Peyer's patch (tissue), 4 donors: ENCODE results near the gene TM4SF4. TPM values are rescaled to one million over a fixed set of nuclear protein-coding genes. Genes with fewer than 3 reads are reported as not detected.

Experiments
- DNase-seq, 3 donors: peaks; one replicate each; pipeline ENCODE4 v3.0.0-alpha.2; 2017 to 2019
- H3K27ac ChIP-seq, 4 donors: fragments of 200-600 bp; sonication (generic); one replicate each; pipeline ENCODE4 v1.5.1; 2016 to 2019
- H3K27me3 ChIP-seq, 2 donors: fragments of 200-600 bp; sonication (generic); one replicate each; pipeline ENCODE4 v1.5.1; 2019
- H3K36me3 ChIP-seq, 3 donors: fragments of 200-600 bp; sonication (generic); one replicate each; pipeline ENCODE4 v1.5.1; 2016 to 2019
- H3K4me1 ChIP-seq, 4 donors: fragments of 200-600 bp; sonication (generic); one replicate each; pipeline ENCODE4 v1.5.1; 2016 to 2019
- H3K4me3 ChIP-seq, 4 donors: fragments of 200-600 bp; sonication (generic); 1 replicate in 3 of 4; 2 replicates in 1 of 4; pipeline ENCODE4 v1.5.1; 2016 to 2019; ENCODE audit warnings: mild to moderate bottlenecking in 1 of 4
- H3K9me3 ChIP-seq, 4 donors: fragments of 200-600 bp; sonication (generic); one replicate each; pipeline ENCODE4 v1.5.1; 2016 to 2019; ENCODE audit warnings: mild to moderate bottlenecking in 1 of 4
- CTCF ChIP-seq, 6 experiments: fragments of 450-650 bp in 4 of 6; fragments of 200-600 bp in 2 of 6; sonication (generic) in 1 of 6; IDR thresholded peaks; one replicate each; pipeline ENCODE4 v1.5.1; 2017 to 2019; ENCODE audit warnings: antibody characterized with exemption in 6 of 6, mild to moderate bottlenecking in 3 of 6, moderate library complexity in 1 of 6
- POLR2A ChIP-seq, 2 donors: fragments of 450-650 bp; IDR thresholded peaks; one replicate each; pipeline ENCODE4 v1.5.1; 2017; ENCODE audit warnings: antibody characterized with exemption in 2 of 2, mild to moderate bottlenecking in 2 of 2, moderate library complexity in 2 of 2
- total RNA-seq, 4 donors: library from RNA; depleted of rRNA; stranded (reverse); fragments of >200 nt; gene quantifications; one replicate each; pipeline ENCODE4 v1.1.0, GENCODE V29; 2016

Gene TM4SF4
- total RNA-seq, 4 donors from 2014 or later = 1.7 to 500 (median 217) TPM

- H3K27ac ChIP-seq = no peak overlapping the region
- H3K27me3 ChIP-seq = no peaks in the 10 kb centered on the region
- no peaks in the 10 kb centered on the region for H3K36me3 ChIP-seq
- DNase-seq = no peak
- no peaks in the 10 kb centered on the region for H3K9me3 ChIP-seq
- TF ChIP-seq CTCF (IDR thresholded peaks at IDR 0.05) = no peak
- no peak for TF ChIP-seq POLR2A (IDR thresholded peaks at IDR 0.05)
- H3K4me1 ChIP-seq = no peaks in the 10 kb centered on the region
- H3K4me3 ChIP-seq = no peak overlapping the region
Observed at GRCh38 chr3:149462581-149463011, 11.9 kb upstream of the TM4SF4 start.

GRCh38 chr3:149463921-149464320 is 10.6 kb upstream of the TM4SF4 start:
- no peaks in the 10 kb centered on the region for H3K4me1 ChIP-seq
- H3K9me3 ChIP-seq = no peaks in the 10 kb centered on the region
- no peak for TF ChIP-seq CTCF (IDR thresholded peaks at IDR 0.05)
- TF ChIP-seq POLR2A (IDR thresholded peaks at IDR 0.05) = no peak
- H3K36me3 ChIP-seq = no peaks in the 10 kb centered on the region
- no peaks in the 10 kb centered on the region for H3K27me3 ChIP-seq
- H3K4me3 ChIP-seq = no peak overlapping the region
- no peak for DNase-seq
- H3K27ac ChIP-seq = no peak overlapping the region

DNA sequence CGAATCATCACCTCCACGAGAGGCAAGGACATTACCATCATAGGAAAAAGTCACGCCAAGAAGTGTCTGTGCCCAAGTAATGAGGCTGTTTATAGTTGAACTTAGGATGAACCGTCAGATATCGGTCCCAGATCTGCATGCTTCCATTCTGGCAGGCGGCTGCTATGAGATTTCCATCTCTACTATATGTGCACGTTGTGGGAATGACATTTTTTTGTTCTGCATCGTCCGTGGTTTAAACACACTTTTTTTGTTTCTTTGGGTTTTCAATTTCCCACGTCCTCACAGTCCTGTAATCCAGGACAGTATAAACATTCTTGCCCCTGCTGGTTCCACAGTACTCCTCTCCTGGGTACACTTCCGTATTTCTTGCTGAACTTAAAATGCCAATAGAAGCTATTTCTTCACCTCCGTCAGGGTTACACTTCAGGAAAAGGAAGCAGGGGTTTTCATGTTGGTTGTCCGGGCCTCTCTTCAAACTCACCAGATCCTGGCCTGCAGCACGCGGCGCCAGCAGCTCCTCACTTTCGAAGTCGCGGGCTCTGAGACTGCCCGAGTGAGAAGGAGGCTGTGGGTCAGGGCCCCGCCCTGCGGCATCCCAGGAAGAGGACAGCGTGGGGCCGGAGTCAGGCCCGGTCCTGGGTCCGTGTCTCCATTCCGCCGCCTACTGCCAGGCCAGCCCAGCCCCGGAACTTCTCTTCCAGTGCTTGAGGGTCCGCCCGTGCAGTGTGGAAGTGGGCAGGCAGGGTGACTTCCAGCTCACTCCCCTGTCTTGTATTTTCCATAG is 9.8 kb upstream of the TM4SF4 start:
- H3K4me3 ChIP-seq = no peak overlapping the region
- no peaks in the 10 kb centered on the region for H3K9me3 ChIP-seq
- TF ChIP-seq CTCF (IDR thresholded peaks at IDR 0.05) = no peak
- TF ChIP-seq POLR2A (IDR thresholded peaks at IDR 0.05) = no peak
- no peaks in the 10 kb centered on the region for H3K27me3 ChIP-seq
- H3K4me1 ChIP-seq = no peaks in the 10 kb centered on the region
- DNase-seq = no peak
- no peak overlapping the region for H3K27ac ChIP-seq
- no peaks in the 10 kb centered on the region for H3K36me3 ChIP-seq

DNA sequence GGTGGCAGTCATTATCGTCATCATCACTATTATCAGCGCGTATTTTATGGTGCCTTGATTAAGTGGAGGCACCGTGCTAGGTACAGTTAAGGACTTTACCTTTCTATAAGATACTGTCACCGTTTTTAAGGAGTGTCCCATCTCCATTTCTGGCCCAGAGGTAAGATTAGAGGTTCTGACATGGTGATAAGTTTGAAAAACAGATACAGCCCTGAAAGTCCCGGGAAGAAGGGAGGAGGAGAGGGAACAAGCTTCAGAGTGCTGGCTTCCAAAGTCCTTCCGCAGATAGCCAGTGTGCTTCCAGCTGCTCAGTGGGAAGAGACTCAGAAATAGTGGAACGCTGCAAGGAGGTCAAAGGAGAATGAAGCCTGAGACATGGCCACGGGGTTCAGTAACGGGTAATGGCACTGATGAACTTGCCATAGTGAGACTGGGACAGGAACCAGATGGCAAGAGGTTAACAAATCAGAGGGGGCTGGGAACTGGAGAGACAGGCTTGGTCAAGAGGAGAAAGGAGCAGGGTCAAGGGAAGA is 9.1 kb upstream of the TM4SF4 start:
- Histone ChIP-seq H3K27me3 (no peaks in the 10 kb centered on the region), H3K27ac (no peak overlapping the region), H3K4me1 (no peaks in the 10 kb centered on the region), H3K9me3 (no peaks in the 10 kb centered on the region), H3K4me3 (no peak overlapping the region), H3K36me3 (no peaks in the 10 kb centered on the region)
- DNase-seq = no peak
- TF ChIP-seq CTCF (IDR thresholded peaks at IDR 0.05) (no peak), POLR2A (IDR thresholded peaks at IDR 0.05) (no peak)

DNA sequence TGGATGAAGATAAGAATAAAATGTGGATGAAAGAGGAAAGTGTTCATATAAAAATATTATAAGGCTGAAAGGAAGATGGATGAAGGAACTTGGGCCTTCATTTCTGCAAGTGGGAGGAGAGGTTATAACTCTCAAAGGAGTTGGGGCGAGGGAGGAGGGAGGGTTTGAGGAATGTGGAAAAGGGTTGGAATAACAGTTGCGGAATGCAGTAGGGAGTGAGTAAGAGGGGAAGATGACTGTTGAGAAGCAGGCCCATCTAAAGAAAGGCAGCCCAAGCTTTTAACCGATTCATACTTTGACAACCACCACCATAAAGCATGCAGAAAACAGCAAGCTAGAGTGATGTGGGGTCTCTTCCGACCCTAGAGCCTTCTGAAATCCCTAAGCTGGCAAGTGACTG is 8.3 kb upstream of the TM4SF4 start:
- no peak for TF ChIP-seq POLR2A (IDR thresholded peaks at IDR 0.05)
- no peak for TF ChIP-seq CTCF (IDR thresholded peaks at IDR 0.05)
- Histone ChIP-seq H3K4me3 (no peak overlapping the region), H3K36me3 (no peaks in the 10 kb centered on the region), H3K27me3 (no peaks in the 10 kb centered on the region), H3K4me1 (no peaks in the 10 kb centered on the region), H3K9me3 (no peaks in the 10 kb centered on the region), H3K27ac (no peak overlapping the region)
- no peak for DNase-seq
